H9 (cell line): Measurements from ENCODE around the gene DMD. TPM values are rescaled to one million over a fixed set of nuclear protein-coding genes. Genes with fewer than 3 reads are reported as not detected.

Source experiments
- DNase-seq: peaks from one replicate; pipeline ENCODE4 v3.0.0-alpha.2; 2017
- H2AFZ ChIP-seq: one replicate; pipeline ENCODE4 v1.6.1; 2013; ENCODE audit warnings: mild to moderate bottlenecking, low read length, control low read depth, moderate library complexity
- H2AK5ac ChIP-seq: 2 replicates; pipeline ENCODE4 v1.6.1; 2013; ENCODE audit warnings: low read length, control low read depth, mixed read lengths; ENCODE audit not compliant: insufficient read length
- H2BK120ac ChIP-seq: one replicate; pipeline ENCODE4 v1.6.1; 2013; ENCODE audit warnings: low read depth, mild to moderate bottlenecking, low read length, control low read depth, inconsistent platforms; ENCODE audit not compliant: poor library complexity, severe bottlenecking
- H2BK12ac ChIP-seq: 2 replicates; pipeline ENCODE4 v1.6.1; 2013; ENCODE audit warnings: low read length, control low read depth, mixed read lengths, low read depth; ENCODE audit not compliant: insufficient read length
- H2BK15ac ChIP-seq: 2 replicates; pipeline ENCODE4 v1.6.1; 2013; ENCODE audit warnings: low read depth, low read length, control low read depth
- H2BK20ac ChIP-seq: one replicate; pipeline ENCODE4 v1.6.1; 2013; ENCODE audit warnings: low read depth, mild to moderate bottlenecking, low read length, control low read depth, inconsistent platforms; ENCODE audit not compliant: poor library complexity, severe bottlenecking
- H2BK5ac ChIP-seq: 2 replicates; pipeline ENCODE4 v1.6.1; 2013; ENCODE audit warnings: low read length, control low read depth, mixed read lengths; ENCODE audit not compliant: insufficient read length
- H3K14ac ChIP-seq: 2 replicates; pipeline ENCODE4 v1.6.1; 2013; ENCODE audit warnings: low read length, control low read depth; ENCODE audit not compliant: insufficient read depth
- H3K18ac ChIP-seq: 2 replicates; pipeline ENCODE4 v1.6.1; 2013; ENCODE audit warnings: low read depth, mild to moderate bottlenecking, mixed read lengths, low read length, control low read depth; ENCODE audit not compliant: insufficient read length
- H3K23ac ChIP-seq: 2 replicates; pipeline ENCODE4 v1.6.1; 2013; ENCODE audit warnings: low read length, control low read depth, mixed read lengths, low read depth; ENCODE audit not compliant: insufficient read length
- H3K23me2 ChIP-seq: 2 replicates; pipeline ENCODE4 v1.6.1; 2013; ENCODE audit warnings: low read depth, mild to moderate bottlenecking, mixed read lengths, low read length, control low read depth; ENCODE audit not compliant: insufficient read length, poor library complexity, severe bottlenecking
- H3K27ac ChIP-seq: 2 replicates; pipeline ENCODE4 v1.5.1; 2013; ENCODE audit warnings: low read length, control low read depth, mixed read lengths, low read depth; ENCODE audit not compliant: insufficient read length
- H3K27me3 ChIP-seq: 2 replicates; pipeline ENCODE4 v1.6.1; 2013; ENCODE audit warnings: low read length, control low read depth, inconsistent platforms; ENCODE audit not compliant: insufficient read depth
- H3K4ac ChIP-seq: 2 replicates; pipeline ENCODE4 v1.6.1; 2013; ENCODE audit warnings: low read depth, mild to moderate bottlenecking, control low read depth, inconsistent platforms, low read length, moderate library complexity
- H3K4me1 ChIP-seq: 2 replicates; pipeline ENCODE4 v1.6.1; 2013; ENCODE audit warnings: low read length, control low read depth, inconsistent platforms; ENCODE audit not compliant: insufficient read depth
- H3K4me2 ChIP-seq: 2 replicates; pipeline ENCODE4 v1.6.1; 2013; ENCODE audit warnings: low read length, control low read depth, mixed read lengths; ENCODE audit not compliant: insufficient read length, insufficient read depth
- H3K56ac ChIP-seq: 2 replicates; pipeline ENCODE4 v1.6.1; 2013; ENCODE audit warnings: low read depth, mild to moderate bottlenecking, mixed read lengths, low read length, control low read depth; ENCODE audit not compliant: insufficient read length
- H3K79me1 ChIP-seq: 2 replicates; pipeline ENCODE4 v1.6.1; 2013; ENCODE audit warnings: low read depth, mild to moderate bottlenecking, moderate library complexity, low read length, control low read depth, inconsistent platforms; ENCODE audit not compliant: insufficient read depth, poor library complexity, severe bottlenecking
- H3K79me2 ChIP-seq: 2 replicates; pipeline ENCODE4 v1.6.1; 2013; ENCODE audit warnings: low read length, control low read depth, inconsistent platforms; ENCODE audit not compliant: insufficient read depth
- H3K9ac ChIP-seq: 2 replicates; pipeline ENCODE4 v1.6.1; 2013; ENCODE audit warnings: low read length, control low read depth, mixed read lengths; ENCODE audit not compliant: insufficient read length; ENCODE audit errors: extremely low read depth
- H3K9me3 ChIP-seq: one replicate; pipeline ENCODE4 v1.6.1; 2013; ENCODE audit warnings: low read depth, low read length, inconsistent platforms; ENCODE audit not compliant: control insufficient read depth
- H3T11ph ChIP-seq: one replicate; pipeline ENCODE4 v1.6.1; 2013; ENCODE audit warnings: mild to moderate bottlenecking, low read length, control low read depth, inconsistent platforms
- H4K20me1 ChIP-seq: one replicate; pipeline ENCODE4 v1.6.1; 2013; ENCODE audit not compliant: control insufficient read depth, insufficient read length, insufficient read depth
- H4K5ac ChIP-seq: 2 replicates; pipeline ENCODE4 v1.6.1; 2013; ENCODE audit warnings: low read depth, mild to moderate bottlenecking, mixed read lengths, low read length, control low read depth; ENCODE audit not compliant: insufficient read length
- H4K8ac ChIP-seq: replicated peaks from 2 replicates; pipeline ENCODE4 v1.6.1; 2013; ENCODE audit warnings: low read length, control low read depth, mixed read lengths, low read depth; ENCODE audit not compliant: insufficient read length
- H4K91ac ChIP-seq: 2 replicates; pipeline ENCODE4 v1.6.1; 2013; ENCODE audit warnings: low read depth, mild to moderate bottlenecking, moderate library complexity, mixed read lengths, low read length, control low read depth; ENCODE audit not compliant: insufficient read length
- H3K27ac Mint-ChIP-seq, 3 experiments: 2 replicates in 2 of 3; 3 replicates in 1 of 3; pipeline ENCODE4 v1.8.0; 2020 to 2021; ENCODE audit warnings: mixed read lengths in 3 of 3, mild to moderate bottlenecking in 1 of 3, moderate library complexity in 1 of 3
- H3K27me3 Mint-ChIP-seq: 2 replicates; pipeline ENCODE4 v1.8.0; 2021; ENCODE audit warnings: low read depth, mild to moderate bottlenecking, moderate library complexity, mixed read lengths
- H3K36me3 Mint-ChIP-seq, 3 experiments: 2 replicates in 2 of 3; 3 replicates in 1 of 3; pipeline ENCODE4 v1.8.0; 2020 to 2021; ENCODE audit warnings: low read depth in 3 of 3, mixed read lengths in 3 of 3; ENCODE audit not compliant: insufficient read depth in 1 of 3
- H3K4me1 Mint-ChIP-seq, 2 experiments: 2 replicates each; pipeline ENCODE4 v1.8.0; 2020; ENCODE audit warnings: mixed read lengths in 2 of 2
- H3K4me3 Mint-ChIP-seq, 2 experiments: 2 replicates in 1 of 2; 3 replicates in 1 of 2; pipeline ENCODE4 v1.8.0; 2020 to 2021; ENCODE audit warnings: mild to moderate bottlenecking in 2 of 2, mixed read lengths in 2 of 2, moderate library complexity in 1 of 2
- H3K9me3 Mint-ChIP-seq, 2 experiments: 2 replicates in 1 of 2; 3 replicates in 1 of 2; pipeline ENCODE4 v1.8.0; 2020; ENCODE audit warnings: mild to moderate bottlenecking in 2 of 2, mixed read lengths in 2 of 2, moderate library complexity in 1 of 2
- CTCF ChIP-seq: fragments of 200-600 bp; sonication (generic); conservative IDR thresholded peaks from 3 replicates; pipeline ENCODE4 v1.8.0; 2021; ENCODE audit warnings: antibody characterized with exemption, mild to moderate bottlenecking
- WGBS: extraction: QIAGEN DNeasy Blood & Tissue Kit; methylation state at CpG from one replicate; pipeline ENCODE4 v1.1.7; 2013; ENCODE audit warnings: missing lambda C conversion rate, low lambda C conversion rate, mixed read lengths; ENCODE audit not compliant: insufficient read length; ENCODE audit errors: extremely low coverage; 5-methylcytosine and 5-hydroxymethylcytosine counted together
- total RNA-seq: library from RNA; stranded (reverse); gene quantifications from 2 replicates; pipeline ENCODE4 v1.2.1, GENCODE V29; 2021

The DMD gene
- total RNA-seq, 1 experiment from 2014 or later: 3.8 TPM

- no peak overlapping the region for H3K4ac ChIP-seq
- no peak overlapping the region for H3K18ac ChIP-seq
- Mint-ChIP-seq H3K9me3 (peaks cover 49 to 55% of the 10 kb centered on the region in 2 experiments), H3K27me3 (no peaks in the 10 kb centered on the region), H3K36me3 (no peaks in the 10 kb centered on the region; a peak in 3 of 7 replicates), H3K4me3 (no peak overlapping the region), H3K4me1 (no peaks in the 10 kb centered on the region), H3K27ac (no peak overlapping the region)
- H4K5ac ChIP-seq: no peak overlapping the region
- TF ChIP-seq CTCF: no peak
- no peak overlapping the region for H4K8ac ChIP-seq
- H2BK20ac ChIP-seq: no peak overlapping the region
- no peak for DNase-seq
- no peak overlapping the region for H3K23ac ChIP-seq
- no peaks in the 10 kb centered on the region for H4K20me1 ChIP-seq
- no peak overlapping the region for H2BK5ac ChIP-seq
- no peaks in the 10 kb centered on the region for H3K79me1 ChIP-seq
- no peaks in the 10 kb centered on the region for H3K9me3 ChIP-seq
- H4K91ac ChIP-seq: no peak overlapping the region
- H3T11ph ChIP-seq: no peak overlapping the region
- H3K9ac ChIP-seq: no peak overlapping the region
- no peaks in the 10 kb centered on the region for H3K79me2 ChIP-seq
- H3K23me2 ChIP-seq: no peaks in the 10 kb centered on the region
- no peak overlapping the region for H3K4me2 ChIP-seq
- no peak overlapping the region for H2BK120ac ChIP-seq
- no peaks in the 10 kb centered on the region for H3K4me1 ChIP-seq
- no peaks in the 10 kb centered on the region for H3K27me3 ChIP-seq
- H2BK15ac ChIP-seq: no peak overlapping the region
- H3K27ac ChIP-seq: no peak overlapping the region
- H3K14ac ChIP-seq: no peak overlapping the region
- H2AFZ ChIP-seq: no peak overlapping the region
- no peak overlapping the region for H2AK5ac ChIP-seq
- WGBS: no CpG with 5 or more reads among the region's 4 CpGs
- no peak overlapping the region for H2BK12ac ChIP-seq
- H3K56ac ChIP-seq: no peak overlapping the region
These were observed 1372.7 kb downstream of the DMD start for GRCh38 chrX:31838617-31839016.
